Body of pancreas (tissue), 4 donors: ENCODE measurements around the gene CROCC2. TPM values are rescaled to one million over a fixed set of nuclear protein-coding genes. Genes with fewer than 3 reads are reported as not detected.
A peak's percentile ranks its signal among the peaks of the same experiment; 100 is the strongest.

Experiments used
- ATAC-seq: fragments of 150-250 bp; one replicate; pipeline ENCODE4 v1.9.1; 2016
- DNase-seq, 4 donors: peaks; one replicate each; pipeline ENCODE4 v3.0.0-alpha.2; 2019
- H3K27ac ChIP-seq, 4 donors: fragments of 200-600 bp; sonication (generic); 1 replicate in 3 of 4; 2 replicates in 1 of 4; pipeline versions ENCODE4 v1.5.1 to v1.6.1; 2016 to 2019; ENCODE audit warnings: mild to moderate bottlenecking in 1 of 4, mixed read lengths in 1 of 4, moderate library complexity in 1 of 4
- H3K27me3 ChIP-seq, 2 donors: fragments of 200-600 bp; sonication (generic); one replicate each; pipeline ENCODE4 v1.6.0; 2016; ENCODE audit warnings: mild to moderate bottlenecking in 1 of 2
- H3K36me3 ChIP-seq, 2 donors: fragments of 200-600 bp; sonication (generic); replicated peaks in 1 of 2; 2 replicates each; pipeline ENCODE4 v1.5.1; 2016; ENCODE audit warnings: low read depth in 2 of 2; ENCODE audit not compliant: insufficient read depth in 1 of 2
- H3K4me1 ChIP-seq: fragments of 200-600 bp; sonication (generic); one replicate; pipeline ENCODE4 v1.6.0; 2016
- H3K4me3 ChIP-seq, 2 donors: fragments of 200-600 bp; sonication (generic); 1 replicate in 1 of 2; 2 replicates in 1 of 2; pipeline ENCODE4 v1.5.1; 2016 to 2019
- H3K9me3 ChIP-seq, 3 donors: fragments of 200-600 bp; sonication (generic); 1 replicate in 2 of 3; 2 replicates in 1 of 3; pipeline ENCODE4 v1.5.1; 2016
- POLR2A ChIP-seq, 3 donors: fragments of 450-650 bp; IDR thresholded peaks; one replicate each; pipeline ENCODE4 v1.6.1; 2016; ENCODE audit warnings: antibody characterized with exemption in 3 of 3, mild to moderate bottlenecking in 2 of 3
- WGBS, 2 donors: methylation state at CpG; one replicate each; pipeline ENCODE4 v1.1.5; 2017; 5-methylcytosine and 5-hydroxymethylcytosine counted together
- intact Hi-C: fragments of 100-400 bp; cut with DNase I; formaldehyde crosslinking; loops from one replicate; pipeline ENCODE4 v1.15.1; 2023
- total RNA-seq, 2 donors: library from RNA; depleted of rRNA; stranded (reverse); fragments of >200 nt; gene quantifications; one replicate each; pipeline ENCODE4 v1.1.0, GENCODE V29; 2016
- TF ChIP-seq, protein P1 (sequence below), 7 experiments: fragments of 450-650 bp in 4 of 7; fragments of 200-600 bp in 3 of 7; sonication (generic) in 3 of 7; IDR thresholded peaks; one replicate each; pipeline ENCODE4 v1.5.1; 2016 to 2019; ENCODE audit warnings: antibody characterized with exemption in 7 of 7

CROCC2 gene
- total RNA-seq, 2 donors from 2014 or later, result under 0.01 TPM; not detected in 1

DNA sequence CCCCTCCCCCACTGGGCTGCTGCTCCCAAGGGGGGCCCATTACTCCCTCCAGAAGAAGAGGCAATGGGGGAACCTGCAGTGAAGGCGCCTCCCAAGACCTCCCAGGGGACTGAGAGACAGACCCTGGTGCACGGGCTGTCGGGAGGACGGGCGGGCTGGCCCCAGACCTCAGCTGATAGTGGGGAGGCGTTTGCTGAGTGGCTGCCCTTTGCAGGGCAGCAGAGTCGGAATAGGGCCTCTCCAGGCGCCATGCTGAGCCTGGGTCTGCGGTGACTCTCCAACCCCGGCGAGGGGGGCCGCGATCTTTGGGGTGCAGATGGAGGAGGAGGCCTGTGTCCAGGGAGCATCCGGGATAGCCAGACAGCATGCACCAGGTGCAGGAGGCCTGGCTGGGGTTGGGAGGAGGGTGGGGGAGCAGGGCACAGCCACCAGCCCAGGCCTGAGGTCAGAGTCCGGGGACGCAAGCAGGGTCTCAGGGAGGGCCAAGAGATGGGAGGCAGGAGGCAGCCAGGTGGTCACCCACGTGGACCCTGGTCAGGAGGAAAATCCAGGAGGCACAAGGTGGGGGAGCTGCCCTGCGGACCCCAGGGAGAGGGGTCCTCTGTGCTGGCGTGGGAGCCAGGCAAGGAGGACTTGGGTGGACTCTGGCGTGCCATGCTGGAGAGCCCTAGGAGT, 11.0 kb downstream of the CROCC2 start:
- 75 to 86% methylated on average over 12 to 15 of the region's 20 CpGs for WGBS, 2 donors
- H3K27me3 ChIP-seq, result no peaks in the 10 kb centered on the region
- peaks cover 12% of the 10 kb centered on the region for H3K4me1 ChIP-seq
- intact Hi-C loops, result no loop called here
- H3K27ac ChIP-seq, result no peak overlapping the region
- no peak overlapping the region for H3K4me3 ChIP-seq
- no peak for ATAC-seq
- H3K36me3 ChIP-seq, result no peaks in the 10 kb centered on the region
- no peaks in the 10 kb centered on the region for H3K9me3 ChIP-seq
- TF ChIP-seq, protein P1, sequence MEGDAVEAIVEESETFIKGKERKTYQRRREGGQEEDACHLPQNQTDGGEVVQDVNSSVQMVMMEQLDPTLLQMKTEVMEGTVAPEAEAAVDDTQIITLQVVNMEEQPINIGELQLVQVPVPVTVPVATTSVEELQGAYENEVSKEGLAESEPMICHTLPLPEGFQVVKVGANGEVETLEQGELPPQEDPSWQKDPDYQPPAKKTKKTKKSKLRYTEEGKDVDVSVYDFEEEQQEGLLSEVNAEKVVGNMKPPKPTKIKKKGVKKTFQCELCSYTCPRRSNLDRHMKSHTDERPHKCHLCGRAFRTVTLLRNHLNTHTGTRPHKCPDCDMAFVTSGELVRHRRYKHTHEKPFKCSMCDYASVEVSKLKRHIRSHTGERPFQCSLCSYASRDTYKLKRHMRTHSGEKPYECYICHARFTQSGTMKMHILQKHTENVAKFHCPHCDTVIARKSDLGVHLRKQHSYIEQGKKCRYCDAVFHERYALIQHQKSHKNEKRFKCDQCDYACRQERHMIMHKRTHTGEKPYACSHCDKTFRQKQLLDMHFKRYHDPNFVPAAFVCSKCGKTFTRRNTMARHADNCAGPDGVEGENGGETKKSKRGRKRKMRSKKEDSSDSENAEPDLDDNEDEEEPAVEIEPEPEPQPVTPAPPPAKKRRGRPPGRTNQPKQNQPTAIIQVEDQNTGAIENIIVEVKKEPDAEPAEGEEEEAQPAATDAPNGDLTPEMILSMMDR (IDR thresholded peaks at IDR 0.05), result no peak
- TF ChIP-seq POLR2A (IDR thresholded peaks at IDR 0.05), result no peak
- peak in 3 of 4 donors; percentile 1 to 5 (median 1) for DNase-seq

DNA sequence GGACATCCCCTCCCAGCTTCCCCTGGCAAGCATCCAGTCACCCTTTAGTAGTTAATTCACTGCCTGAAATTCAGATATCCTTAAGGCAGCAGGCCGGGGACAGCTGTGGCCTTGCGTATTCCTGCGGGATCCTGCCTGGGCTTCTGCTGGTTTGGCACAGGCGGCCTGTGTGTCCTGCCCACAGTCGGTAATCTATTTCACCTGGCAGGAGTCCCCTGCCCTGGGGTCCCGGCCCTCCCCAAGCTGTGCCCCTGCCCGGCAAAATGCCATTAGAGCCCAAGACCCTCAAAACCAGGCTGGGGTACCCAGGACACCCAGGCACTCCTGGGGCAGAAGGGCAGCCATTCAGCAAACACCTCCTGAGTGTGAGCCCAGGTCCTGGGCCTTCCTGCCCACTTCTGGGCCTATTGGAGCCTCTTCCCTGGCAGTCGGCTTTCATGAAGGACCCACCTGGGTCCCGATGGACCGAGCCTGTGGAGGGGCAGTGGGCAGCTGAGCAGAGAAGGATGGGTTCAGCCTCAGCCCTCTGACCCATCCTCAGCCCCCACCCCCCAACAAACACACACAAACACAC, 11.6 kb downstream of the CROCC2 start:
- intact Hi-C loops, result no loop called here
- Histone ChIP-seq H3K27me3 (no peaks in the 10 kb centered on the region), H3K36me3 (no peaks in the 10 kb centered on the region), H3K4me1 (peaks cover 12% of the 10 kb centered on the region), H3K27ac (no peak overlapping the region), H3K9me3 (no peaks in the 10 kb centered on the region), H3K4me3 (no peak overlapping the region)
- no peak for TF ChIP-seq POLR2A (IDR thresholded peaks at IDR 0.05)
- TF ChIP-seq, protein P1 (IDR thresholded peaks at IDR 0.05), result no peak
- DNase-seq, result peak; percentile 2 to 11 (median 10)
- ATAC-seq, result no peak
- WGBS, 2 donors, result 76 to 78% methylated on average over 5 to 10 of the region's 10 CpGs

DNA sequence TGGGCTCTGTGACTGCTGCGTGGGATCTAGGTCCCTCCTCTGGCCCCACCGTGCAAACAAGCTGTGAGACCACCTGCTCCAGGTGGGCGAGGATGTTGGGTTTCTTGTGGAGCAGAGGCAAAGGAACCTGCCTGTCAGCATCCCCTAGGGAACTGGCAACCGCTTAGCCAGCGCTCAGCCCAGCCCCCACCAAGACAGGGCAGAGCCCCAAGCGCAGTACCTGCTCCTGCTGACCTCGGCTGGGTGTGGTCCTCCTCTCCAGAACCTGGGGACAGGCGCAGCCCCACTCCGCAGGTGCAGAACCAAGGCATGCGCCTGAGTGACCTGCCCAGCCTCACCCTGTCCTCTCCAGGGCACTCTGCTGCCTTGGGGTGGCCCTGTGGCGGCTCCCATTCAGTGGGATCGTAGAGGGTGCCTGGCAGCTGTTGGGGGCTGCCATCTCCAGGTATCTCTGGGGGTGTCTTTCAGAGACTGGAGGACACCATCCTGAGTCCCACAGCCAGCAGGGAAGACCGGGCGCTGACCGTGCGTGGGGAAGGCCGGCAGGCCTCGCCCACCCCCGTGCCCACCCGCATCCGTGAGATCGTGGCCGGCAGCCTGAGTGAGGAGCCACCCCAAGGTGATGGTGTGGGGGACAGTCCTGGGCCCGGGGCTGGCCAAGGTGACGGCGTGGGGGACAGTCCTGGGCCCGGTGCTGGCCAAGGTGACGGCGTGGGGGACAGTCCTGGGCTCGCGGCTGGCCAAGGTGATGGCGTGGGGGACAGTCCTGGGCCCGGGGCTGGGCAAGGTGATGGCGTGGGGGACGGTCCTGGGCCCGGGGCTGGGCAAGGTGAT, 12.3 kb downstream of the CROCC2 start:
- DNase-seq (peak; percentile 1 to 7 (median 4)), ATAC-seq (no peak)
- Histone ChIP-seq H3K4me3 (no peak overlapping the region), H3K27ac (no peak overlapping the region), H3K36me3 (no peaks in the 10 kb centered on the region), H3K4me1 (peaks cover 12% of the 10 kb centered on the region), H3K9me3 (no peaks in the 10 kb centered on the region), H3K27me3 (no peaks in the 10 kb centered on the region)
- 86 to 87% methylated on average over 7 to 35 of the region's 36 CpGs for WGBS, 2 donors
- TF ChIP-seq POLR2A (IDR thresholded peaks at IDR 0.05), result no peak
- TF ChIP-seq, protein P1 (IDR thresholded peaks at IDR 0.05), result no peak
- intact Hi-C loops, result no loop called here

DNA sequence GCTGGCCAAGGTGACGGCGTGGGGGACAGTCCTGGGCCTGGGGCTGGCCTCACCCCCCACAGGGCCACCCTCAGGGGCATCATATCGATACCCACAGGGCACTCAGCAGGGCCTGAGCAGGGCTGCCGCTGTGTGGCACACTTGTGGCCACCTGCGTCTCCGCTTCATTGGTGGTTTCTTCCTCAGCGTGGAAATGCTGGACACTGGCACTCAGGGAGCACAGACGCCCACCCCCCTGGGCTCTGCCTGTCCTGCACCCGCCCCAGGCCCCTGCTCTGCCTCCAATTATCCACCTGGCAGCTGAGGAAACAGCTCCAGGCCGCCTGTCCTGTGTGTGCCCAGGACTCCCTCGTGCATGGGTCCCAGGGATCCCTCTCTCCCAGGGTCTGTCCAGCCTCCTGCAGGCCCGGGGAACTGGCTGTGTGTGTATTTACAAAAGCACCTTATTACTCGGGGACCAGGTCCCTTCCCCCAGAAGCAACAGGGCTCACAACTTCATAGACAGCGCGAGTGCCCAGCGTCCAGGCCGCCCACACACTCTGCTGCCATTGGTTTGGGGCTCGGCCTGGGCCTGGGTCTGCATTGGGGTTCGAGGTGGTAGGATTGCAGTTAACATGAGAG, 13.1 kb downstream of the CROCC2 start:
- H3K27ac ChIP-seq, result no peak overlapping the region
- intact Hi-C loops, result no loop called here

More for the DNA sequence above, 13.1 kb downstream of the CROCC2 start:
- Histone ChIP-seq H3K27me3 (no peaks in the 10 kb centered on the region), H3K36me3 (no peaks in the 10 kb centered on the region), H3K4me3 (no peak overlapping the region), H3K4me1 (peaks cover 4% of the 10 kb centered on the region), H3K9me3 (no peaks in the 10 kb centered on the region)
- TF ChIP-seq, protein P1 (IDR thresholded peaks at IDR 0.05), result no peak
- TF ChIP-seq POLR2A (IDR thresholded peaks at IDR 0.05), result no peak
- 73 to 79% methylated on average over 5 to 15 of the region's 19 CpGs for WGBS, 2 donors
- no peak for ATAC-seq
- peak; percentile 1 to 7 (median 4) for DNase-seq
